H9 (cell line): Measurements from ENCODE around the gene ELFN2. TPM values are rescaled to one million over a fixed set of nuclear protein-coding genes. Genes with fewer than 3 reads are reported as not detected.

Source experiments
- DNase-seq: peaks from one replicate; pipeline ENCODE4 v3.0.0-alpha.2; 2017
- H2AFZ ChIP-seq: one replicate; pipeline ENCODE4 v1.6.1; 2013; ENCODE audit warnings: mild to moderate bottlenecking, low read length, control low read depth, moderate library complexity
- H2AK5ac ChIP-seq: 2 replicates; pipeline ENCODE4 v1.6.1; 2013; ENCODE audit warnings: low read length, control low read depth, mixed read lengths; ENCODE audit not compliant: insufficient read length
- H2BK120ac ChIP-seq: one replicate; pipeline ENCODE4 v1.6.1; 2013; ENCODE audit warnings: low read depth, mild to moderate bottlenecking, low read length, control low read depth, inconsistent platforms; ENCODE audit not compliant: poor library complexity, severe bottlenecking
- H2BK12ac ChIP-seq: 2 replicates; pipeline ENCODE4 v1.6.1; 2013; ENCODE audit warnings: low read length, control low read depth, mixed read lengths, low read depth; ENCODE audit not compliant: insufficient read length
- H2BK15ac ChIP-seq: 2 replicates; pipeline ENCODE4 v1.6.1; 2013; ENCODE audit warnings: low read depth, low read length, control low read depth
- H2BK20ac ChIP-seq: one replicate; pipeline ENCODE4 v1.6.1; 2013; ENCODE audit warnings: low read depth, mild to moderate bottlenecking, low read length, control low read depth, inconsistent platforms; ENCODE audit not compliant: poor library complexity, severe bottlenecking
- H2BK5ac ChIP-seq: 2 replicates; pipeline ENCODE4 v1.6.1; 2013; ENCODE audit warnings: low read length, control low read depth, mixed read lengths; ENCODE audit not compliant: insufficient read length
- H3K14ac ChIP-seq: 2 replicates; pipeline ENCODE4 v1.6.1; 2013; ENCODE audit warnings: low read length, control low read depth; ENCODE audit not compliant: insufficient read depth
- H3K18ac ChIP-seq: 2 replicates; pipeline ENCODE4 v1.6.1; 2013; ENCODE audit warnings: low read depth, mild to moderate bottlenecking, mixed read lengths, low read length, control low read depth; ENCODE audit not compliant: insufficient read length
- H3K23ac ChIP-seq: 2 replicates; pipeline ENCODE4 v1.6.1; 2013; ENCODE audit warnings: low read length, control low read depth, mixed read lengths, low read depth; ENCODE audit not compliant: insufficient read length
- H3K23me2 ChIP-seq: 2 replicates; pipeline ENCODE4 v1.6.1; 2013; ENCODE audit warnings: low read depth, mild to moderate bottlenecking, mixed read lengths, low read length, control low read depth; ENCODE audit not compliant: insufficient read length, poor library complexity, severe bottlenecking
- H3K27ac ChIP-seq: 2 replicates; pipeline ENCODE4 v1.5.1; 2013; ENCODE audit warnings: low read length, control low read depth, mixed read lengths, low read depth; ENCODE audit not compliant: insufficient read length
- H3K27me3 ChIP-seq: 2 replicates; pipeline ENCODE4 v1.6.1; 2013; ENCODE audit warnings: low read length, control low read depth, inconsistent platforms; ENCODE audit not compliant: insufficient read depth
- H3K4ac ChIP-seq: 2 replicates; pipeline ENCODE4 v1.6.1; 2013; ENCODE audit warnings: low read depth, mild to moderate bottlenecking, control low read depth, inconsistent platforms, low read length, moderate library complexity
- H3K4me1 ChIP-seq: 2 replicates; pipeline ENCODE4 v1.6.1; 2013; ENCODE audit warnings: low read length, control low read depth, inconsistent platforms; ENCODE audit not compliant: insufficient read depth
- H3K4me2 ChIP-seq: 2 replicates; pipeline ENCODE4 v1.6.1; 2013; ENCODE audit warnings: low read length, control low read depth, mixed read lengths; ENCODE audit not compliant: insufficient read length, insufficient read depth
- H3K56ac ChIP-seq: 2 replicates; pipeline ENCODE4 v1.6.1; 2013; ENCODE audit warnings: low read depth, mild to moderate bottlenecking, mixed read lengths, low read length, control low read depth; ENCODE audit not compliant: insufficient read length
- H3K79me1 ChIP-seq: 2 replicates; pipeline ENCODE4 v1.6.1; 2013; ENCODE audit warnings: low read depth, mild to moderate bottlenecking, moderate library complexity, low read length, control low read depth, inconsistent platforms; ENCODE audit not compliant: insufficient read depth, poor library complexity, severe bottlenecking
- H3K79me2 ChIP-seq: 2 replicates; pipeline ENCODE4 v1.6.1; 2013; ENCODE audit warnings: low read length, control low read depth, inconsistent platforms; ENCODE audit not compliant: insufficient read depth
- H3K9ac ChIP-seq: 2 replicates; pipeline ENCODE4 v1.6.1; 2013; ENCODE audit warnings: low read length, control low read depth, mixed read lengths; ENCODE audit not compliant: insufficient read length; ENCODE audit errors: extremely low read depth
- H3K9me3 ChIP-seq: one replicate; pipeline ENCODE4 v1.6.1; 2013; ENCODE audit warnings: low read depth, low read length, inconsistent platforms; ENCODE audit not compliant: control insufficient read depth
- H3T11ph ChIP-seq: one replicate; pipeline ENCODE4 v1.6.1; 2013; ENCODE audit warnings: mild to moderate bottlenecking, low read length, control low read depth, inconsistent platforms
- H4K20me1 ChIP-seq: one replicate; pipeline ENCODE4 v1.6.1; 2013; ENCODE audit not compliant: control insufficient read depth, insufficient read length, insufficient read depth
- H4K5ac ChIP-seq: 2 replicates; pipeline ENCODE4 v1.6.1; 2013; ENCODE audit warnings: low read depth, mild to moderate bottlenecking, mixed read lengths, low read length, control low read depth; ENCODE audit not compliant: insufficient read length
- H4K8ac ChIP-seq: replicated peaks from 2 replicates; pipeline ENCODE4 v1.6.1; 2013; ENCODE audit warnings: low read length, control low read depth, mixed read lengths, low read depth; ENCODE audit not compliant: insufficient read length
- H4K91ac ChIP-seq: 2 replicates; pipeline ENCODE4 v1.6.1; 2013; ENCODE audit warnings: low read depth, mild to moderate bottlenecking, moderate library complexity, mixed read lengths, low read length, control low read depth; ENCODE audit not compliant: insufficient read length
- H3K27ac Mint-ChIP-seq, 3 experiments: 2 replicates in 2 of 3; 3 replicates in 1 of 3; pipeline ENCODE4 v1.8.0; 2020 to 2021; ENCODE audit warnings: mixed read lengths in 3 of 3, mild to moderate bottlenecking in 1 of 3, moderate library complexity in 1 of 3
- H3K27me3 Mint-ChIP-seq: 2 replicates; pipeline ENCODE4 v1.8.0; 2021; ENCODE audit warnings: low read depth, mild to moderate bottlenecking, moderate library complexity, mixed read lengths
- H3K36me3 Mint-ChIP-seq, 3 experiments: 2 replicates in 2 of 3; 3 replicates in 1 of 3; pipeline ENCODE4 v1.8.0; 2020 to 2021; ENCODE audit warnings: low read depth in 3 of 3, mixed read lengths in 3 of 3; ENCODE audit not compliant: insufficient read depth in 1 of 3
- H3K4me1 Mint-ChIP-seq, 2 experiments: 2 replicates each; pipeline ENCODE4 v1.8.0; 2020; ENCODE audit warnings: mixed read lengths in 2 of 2
- H3K4me3 Mint-ChIP-seq, 2 experiments: 2 replicates in 1 of 2; 3 replicates in 1 of 2; pipeline ENCODE4 v1.8.0; 2020 to 2021; ENCODE audit warnings: mild to moderate bottlenecking in 2 of 2, mixed read lengths in 2 of 2, moderate library complexity in 1 of 2
- H3K9me3 Mint-ChIP-seq, 2 experiments: 2 replicates in 1 of 2; 3 replicates in 1 of 2; pipeline ENCODE4 v1.8.0; 2020; ENCODE audit warnings: mild to moderate bottlenecking in 2 of 2, mixed read lengths in 2 of 2, moderate library complexity in 1 of 2
- WGBS: extraction: QIAGEN DNeasy Blood & Tissue Kit; methylation state at CpG from one replicate; pipeline ENCODE4 v1.1.7; 2013; ENCODE audit warnings: missing lambda C conversion rate, low lambda C conversion rate, mixed read lengths; ENCODE audit not compliant: insufficient read length; ENCODE audit errors: extremely low coverage; 5-methylcytosine and 5-hydroxymethylcytosine counted together
- total RNA-seq: library from RNA; stranded (reverse); gene quantifications from 2 replicates; pipeline ENCODE4 v1.2.1, GENCODE V29; 2021
- TF ChIP-seq, protein P1 (sequence below): fragments of 200-600 bp; sonication (generic); conservative IDR thresholded peaks from 3 replicates; pipeline ENCODE4 v1.8.0; 2021; ENCODE audit warnings: antibody characterized with exemption, mild to moderate bottlenecking

ELFN2 gene
- total RNA-seq, 1 experiment from 2014 or later = 0.70 TPM

DNA sequence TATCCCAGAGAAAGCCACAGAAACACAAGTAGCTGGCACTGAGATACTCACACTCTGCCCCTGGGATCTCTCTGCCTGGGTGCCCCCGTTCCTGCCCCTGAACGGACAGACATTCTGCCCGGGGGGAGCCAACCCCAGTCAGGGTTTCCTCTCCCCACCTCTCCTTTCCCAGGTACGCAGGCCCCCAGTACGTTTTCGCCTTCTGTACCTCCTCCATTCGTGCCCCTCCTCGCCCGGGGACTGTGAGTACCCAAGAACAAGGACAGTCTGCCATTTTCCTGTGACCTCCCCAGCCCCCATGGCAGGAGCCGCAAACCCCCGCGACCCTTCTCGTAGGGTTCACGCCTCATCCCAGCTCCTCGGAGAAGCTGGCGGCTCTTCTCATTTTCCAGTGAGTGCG, 29.1 kb upstream of the ELFN2 start:
- H2BK5ac ChIP-seq = no peak overlapping the region
- no peak overlapping the region for H4K8ac ChIP-seq
- no peaks in the 10 kb centered on the region for H3K79me1 ChIP-seq
- no CpG with 5 or more reads among the region's 17 CpGs for WGBS
- H3K9ac ChIP-seq = no peak overlapping the region
- Mint-ChIP-seq H3K27ac (no peak overlapping the region), H3K4me3 (no peak overlapping the region; a peak in 1 of 5 replicates), H3K4me1 (peaks cover 12 to 32% of the 10 kb centered on the region in 2 experiments), H3K36me3 (peaks cover 0 to 7% (median 0%) of the 10 kb centered on the region in 3 experiments; a peak in 3 of 7 replicates), H3K9me3 (peaks cover 0 to 8% of the 10 kb centered on the region in 2 experiments; a peak in 3 of 5 replicates), H3K27me3 (peaks cover 16% of the 10 kb centered on the region)
- no peak overlapping the region for H2BK20ac ChIP-seq
- no peaks in the 10 kb centered on the region for H3K27me3 ChIP-seq
- no peak overlapping the region for H3T11ph ChIP-seq
- no peaks in the 10 kb centered on the region for H3K4me1 ChIP-seq
- H2BK120ac ChIP-seq = no peak overlapping the region
- no peak overlapping the region for H2BK15ac ChIP-seq
- no peaks in the 10 kb centered on the region for H3K79me2 ChIP-seq
- no peak overlapping the region for H3K27ac ChIP-seq
- H3K23ac ChIP-seq = no peak overlapping the region
- H2AFZ ChIP-seq = no peak overlapping the region
- H2BK12ac ChIP-seq = no peak overlapping the region
- H2AK5ac ChIP-seq = no peak overlapping the region
- no peaks in the 10 kb centered on the region for H4K20me1 ChIP-seq
- no peak overlapping the region for H3K18ac ChIP-seq
- H3K9me3 ChIP-seq = no peaks in the 10 kb centered on the region
- TF ChIP-seq, protein P1, sequence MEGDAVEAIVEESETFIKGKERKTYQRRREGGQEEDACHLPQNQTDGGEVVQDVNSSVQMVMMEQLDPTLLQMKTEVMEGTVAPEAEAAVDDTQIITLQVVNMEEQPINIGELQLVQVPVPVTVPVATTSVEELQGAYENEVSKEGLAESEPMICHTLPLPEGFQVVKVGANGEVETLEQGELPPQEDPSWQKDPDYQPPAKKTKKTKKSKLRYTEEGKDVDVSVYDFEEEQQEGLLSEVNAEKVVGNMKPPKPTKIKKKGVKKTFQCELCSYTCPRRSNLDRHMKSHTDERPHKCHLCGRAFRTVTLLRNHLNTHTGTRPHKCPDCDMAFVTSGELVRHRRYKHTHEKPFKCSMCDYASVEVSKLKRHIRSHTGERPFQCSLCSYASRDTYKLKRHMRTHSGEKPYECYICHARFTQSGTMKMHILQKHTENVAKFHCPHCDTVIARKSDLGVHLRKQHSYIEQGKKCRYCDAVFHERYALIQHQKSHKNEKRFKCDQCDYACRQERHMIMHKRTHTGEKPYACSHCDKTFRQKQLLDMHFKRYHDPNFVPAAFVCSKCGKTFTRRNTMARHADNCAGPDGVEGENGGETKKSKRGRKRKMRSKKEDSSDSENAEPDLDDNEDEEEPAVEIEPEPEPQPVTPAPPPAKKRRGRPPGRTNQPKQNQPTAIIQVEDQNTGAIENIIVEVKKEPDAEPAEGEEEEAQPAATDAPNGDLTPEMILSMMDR = no peak
- no peak overlapping the region for H4K5ac ChIP-seq
- no peak overlapping the region for H3K4me2 ChIP-seq
- DNase-seq = no peak
- H3K14ac ChIP-seq = no peak overlapping the region
- no peak overlapping the region for H3K56ac ChIP-seq
- H4K91ac ChIP-seq = no peak overlapping the region
- H3K23me2 ChIP-seq = no peaks in the 10 kb centered on the region
- no peak overlapping the region for H3K4ac ChIP-seq
